ENCODE results near the gene LMO1.

Gene LMO1

GRCh38 chr11:8192016-8192895 is 71.4 kb downstream of the LMO1 start:
- DNase-seq = peak; percentile 79
- Mint-ChIP-seq H3K36me3 (ENCODE audit: low read depth) (no peaks in the 10 kb centered on the region), H3K9me3 (peaks cover under 1% of the 10 kb centered on the region), H3K27me3 (ENCODE audit: low read depth, poor library complexity) (peaks cover 6% of the 10 kb centered on the region), H3K4me1 (no peaks in the 10 kb centered on the region), H3K4me3 (no peak overlapping the region), H3K27ac (no peak overlapping the region)
- peak; percentile 90 for TF ChIP-seq CTCF (IDR thresholded peaks at IDR 0.05)

- peaks cover 4% of the 10 kb centered on the region for H3K27me3 Mint-ChIP-seq (ENCODE audit: low read depth, poor library complexity)
- no peak overlapping the region for H3K4me3 Mint-ChIP-seq
- no peak for TF ChIP-seq CTCF (IDR thresholded peaks at IDR 0.05)
- no peak for DNase-seq
- H3K36me3 Mint-ChIP-seq (ENCODE audit: low read depth) = no peaks in the 10 kb centered on the region
- no peak overlapping the region for H3K27ac Mint-ChIP-seq
- peaks cover 14% of the 10 kb centered on the region for H3K9me3 Mint-ChIP-seq
- H3K4me1 Mint-ChIP-seq = no peaks in the 10 kb centered on the region
Observed at GRCh38 chr11:8190431-8190830, 73.2 kb downstream of the LMO1 start.

- H3K27me3 Mint-ChIP-seq (ENCODE audit: low read depth, poor library complexity) = peaks cover 6% of the 10 kb centered on the region
Observed at GRCh38 chr11:8186429-8186828, 77.2 kb downstream of the LMO1 start.

GRCh38 chr11:8183111-8183510 is 80.6 kb downstream of the LMO1 start:
- no peak for DNase-seq
- TF ChIP-seq CTCF (IDR thresholded peaks at IDR 0.05) = no peak
- Mint-ChIP-seq H3K27me3 (ENCODE audit: low read depth, poor library complexity) (peaks cover 18% of the 10 kb centered on the region), H3K36me3 (ENCODE audit: low read depth) (no peaks in the 10 kb centered on the region), H3K27ac (no peak overlapping the region), H3K4me1 (no peaks in the 10 kb centered on the region), H3K4me3 (no peak overlapping the region), H3K9me3 (peaks cover 41% of the 10 kb centered on the region)

More at GRCh38 chr11:8186429-8186828, 77.2 kb downstream of the LMO1 start:
- DNase-seq = no peak
- Mint-ChIP-seq H3K4me3 (no peak overlapping the region), H3K9me3 (peaks cover 41% of the 10 kb centered on the region), H3K4me1 (no peaks in the 10 kb centered on the region), H3K36me3 (ENCODE audit: low read depth) (no peaks in the 10 kb centered on the region), H3K27ac (no peak overlapping the region)
- TF ChIP-seq CTCF (IDR thresholded peaks at IDR 0.05) = no peak

- H3K36me3 Mint-ChIP-seq (ENCODE audit: low read depth) = no peaks in the 10 kb centered on the region
- no peak for TF ChIP-seq CTCF (IDR thresholded peaks at IDR 0.05)
- no peak for DNase-seq
- H3K9me3 Mint-ChIP-seq = peaks cover 27% of the 10 kb centered on the region
- no peaks in the 10 kb centered on the region for H3K4me1 Mint-ChIP-seq
- no peak overlapping the region for H3K27ac Mint-ChIP-seq
- H3K27me3 Mint-ChIP-seq (ENCODE audit: low read depth, poor library complexity) = peaks cover 30% of the 10 kb centered on the region
- no peak overlapping the region for H3K4me3 Mint-ChIP-seq
Observed at GRCh38 chr11:8180469-8180868, 83.2 kb downstream of the LMO1 start.

GRCh38 chr11:8178297-8178696 is 85.4 kb downstream of the LMO1 start:
- Mint-ChIP-seq H3K9me3 (peaks cover 8% of the 10 kb centered on the region), H3K27ac (no peak overlapping the region), H3K27me3 (ENCODE audit: low read depth, poor library complexity) (peaks cover 44% of the 10 kb centered on the region), H3K4me1 (no peaks in the 10 kb centered on the region), H3K36me3 (ENCODE audit: low read depth) (no peaks in the 10 kb centered on the region), H3K4me3 (no peak overlapping the region)
- no peak for DNase-seq
- no peak for TF ChIP-seq CTCF (IDR thresholded peaks at IDR 0.05)
